Measurements from ENCODE around the gene ACTC1.

DNA sequence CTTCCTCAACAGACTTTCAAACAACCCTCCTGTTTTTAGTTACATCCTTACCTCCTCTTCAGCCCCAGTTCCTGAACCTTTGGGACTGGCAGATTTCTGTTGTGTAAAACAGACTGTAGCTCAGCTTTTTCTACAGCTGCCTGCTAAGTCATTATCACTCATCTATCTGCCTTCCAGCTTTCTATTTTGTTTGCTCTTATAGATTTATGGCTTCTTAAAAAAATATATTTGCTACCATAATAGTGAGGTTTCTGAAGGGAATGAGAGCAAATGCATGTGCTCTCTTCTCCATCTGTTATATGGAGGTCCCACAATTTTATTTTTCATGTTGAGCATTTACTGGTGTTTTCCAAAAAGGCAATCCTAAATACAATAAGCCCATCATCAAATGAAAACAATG lies 22.3 kb downstream of the ACTC1 start:
- no peak for TF ChIP-seq POLR2AphosphoS5 (IDR thresholded peaks at IDR 0.05)
- TF ChIP-seq EP300 (conservative IDR thresholded peaks at IDR 0.05; ENCODE audit: poor library complexity, severe bottlenecking), result no peak
- TF ChIP-seq, protein P1, sequence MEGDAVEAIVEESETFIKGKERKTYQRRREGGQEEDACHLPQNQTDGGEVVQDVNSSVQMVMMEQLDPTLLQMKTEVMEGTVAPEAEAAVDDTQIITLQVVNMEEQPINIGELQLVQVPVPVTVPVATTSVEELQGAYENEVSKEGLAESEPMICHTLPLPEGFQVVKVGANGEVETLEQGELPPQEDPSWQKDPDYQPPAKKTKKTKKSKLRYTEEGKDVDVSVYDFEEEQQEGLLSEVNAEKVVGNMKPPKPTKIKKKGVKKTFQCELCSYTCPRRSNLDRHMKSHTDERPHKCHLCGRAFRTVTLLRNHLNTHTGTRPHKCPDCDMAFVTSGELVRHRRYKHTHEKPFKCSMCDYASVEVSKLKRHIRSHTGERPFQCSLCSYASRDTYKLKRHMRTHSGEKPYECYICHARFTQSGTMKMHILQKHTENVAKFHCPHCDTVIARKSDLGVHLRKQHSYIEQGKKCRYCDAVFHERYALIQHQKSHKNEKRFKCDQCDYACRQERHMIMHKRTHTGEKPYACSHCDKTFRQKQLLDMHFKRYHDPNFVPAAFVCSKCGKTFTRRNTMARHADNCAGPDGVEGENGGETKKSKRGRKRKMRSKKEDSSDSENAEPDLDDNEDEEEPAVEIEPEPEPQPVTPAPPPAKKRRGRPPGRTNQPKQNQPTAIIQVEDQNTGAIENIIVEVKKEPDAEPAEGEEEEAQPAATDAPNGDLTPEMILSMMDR (IDR thresholded peaks at IDR 0.05; ENCODE audit: poor library complexity, severe bottlenecking), result no peak
- TF ChIP-seq, protein P2, sequence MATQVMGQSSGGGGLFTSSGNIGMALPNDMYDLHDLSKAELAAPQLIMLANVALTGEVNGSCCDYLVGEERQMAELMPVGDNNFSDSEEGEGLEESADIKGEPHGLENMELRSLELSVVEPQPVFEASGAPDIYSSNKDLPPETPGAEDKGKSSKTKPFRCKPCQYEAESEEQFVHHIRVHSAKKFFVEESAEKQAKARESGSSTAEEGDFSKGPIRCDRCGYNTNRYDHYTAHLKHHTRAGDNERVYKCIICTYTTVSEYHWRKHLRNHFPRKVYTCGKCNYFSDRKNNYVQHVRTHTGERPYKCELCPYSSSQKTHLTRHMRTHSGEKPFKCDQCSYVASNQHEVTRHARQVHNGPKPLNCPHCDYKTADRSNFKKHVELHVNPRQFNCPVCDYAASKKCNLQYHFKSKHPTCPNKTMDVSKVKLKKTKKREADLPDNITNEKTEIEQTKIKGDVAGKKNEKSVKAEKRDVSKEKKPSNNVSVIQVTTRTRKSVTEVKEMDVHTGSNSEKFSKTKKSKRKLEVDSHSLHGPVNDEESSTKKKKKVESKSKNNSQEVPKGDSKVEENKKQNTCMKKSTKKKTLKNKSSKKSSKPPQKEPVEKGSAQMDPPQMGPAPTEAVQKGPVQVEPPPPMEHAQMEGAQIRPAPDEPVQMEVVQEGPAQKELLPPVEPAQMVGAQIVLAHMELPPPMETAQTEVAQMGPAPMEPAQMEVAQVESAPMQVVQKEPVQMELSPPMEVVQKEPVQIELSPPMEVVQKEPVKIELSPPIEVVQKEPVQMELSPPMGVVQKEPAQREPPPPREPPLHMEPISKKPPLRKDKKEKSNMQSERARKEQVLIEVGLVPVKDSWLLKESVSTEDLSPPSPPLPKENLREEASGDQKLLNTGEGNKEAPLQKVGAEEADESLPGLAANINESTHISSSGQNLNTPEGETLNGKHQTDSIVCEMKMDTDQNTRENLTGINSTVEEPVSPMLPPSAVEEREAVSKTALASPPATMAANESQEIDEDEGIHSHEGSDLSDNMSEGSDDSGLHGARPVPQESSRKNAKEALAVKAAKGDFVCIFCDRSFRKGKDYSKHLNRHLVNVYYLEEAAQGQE (IDR thresholded peaks at IDR 0.05; ENCODE audit: borderline replicate concordance), result no peak
